Testis (tissue), 3 donors: ENCODE results near the gene UPK3BL1. TPM values are rescaled to one million over a fixed set of nuclear protein-coding genes. Genes with fewer than 3 reads are reported as not detected.
A peak's percentile ranks its signal among the peaks of the same experiment; 100 is the strongest.
"Not testable (repeated sequence)": the region's sequence is repeated elsewhere in the genome, so short reads cannot be mapped to it uniquely, and the experiment has no call there.

Experiments used
- DNase-seq: peaks from one replicate; pipeline ENCODE4 v3.0.0-alpha.2; 2019
- H3K27ac ChIP-seq, 2 donors: fragments of 200-600 bp; sonication (generic); one replicate each; pipeline ENCODE4 v1.5.1; 2019
- H3K27me3 ChIP-seq: fragments of 200-600 bp; sonication (generic); one replicate; pipeline ENCODE4 v1.5.1; 2019
- H3K36me3 ChIP-seq: fragments of 200-600 bp; sonication (generic); one replicate; pipeline ENCODE4 v1.5.1; 2017; ENCODE audit warnings: low read depth; ENCODE audit errors: missing control alignments
- H3K4me1 ChIP-seq: fragments of 200-600 bp; sonication (generic); one replicate; pipeline ENCODE4 v1.5.1; 2019
- H3K4me3 ChIP-seq, 2 donors: fragments of 200-600 bp; sonication (generic); one replicate each; pipeline ENCODE4 v1.5.1; 2017 to 2019
- H3K9me3 ChIP-seq: fragments of 200-600 bp; sonication (generic); one replicate; pipeline ENCODE4 v1.5.1; 2017
- WGBS, 2 donors: methylation state at CpG; one replicate each; pipeline ENCODE4 v1.1.5; 2018; 5-methylcytosine and 5-hydroxymethylcytosine counted together
- intact Hi-C: fragments of 100-400 bp; cut with DNase I; formaldehyde crosslinking; loops from one replicate; pipeline ENCODE4 v1.15.1; 2023; ENCODE audit warnings: low total_unique reads
- polyA plus RNA-seq: library from polyadenylated mRNA; stranded (reverse); fragments of 350-450 nt; fragmentation: Illumina TruSeq; extraction: RNeasy Lipid Tissue Mini Kit (QIAGEN cat#74804); gene quantifications from one replicate; pipeline ENCODE4 v1.2.3, GENCODE V29; 2014; ENCODE audit warnings: low read depth, low replicate concordance; ENCODE audit not compliant: insufficient read depth
- total RNA-seq, 2 donors: library from RNA; depleted of rRNA; stranded (reverse); fragments of >200 nt; gene quantifications; one replicate each; pipeline ENCODE4 v1.2.3, GENCODE V29; 2016

Gene UPK3BL1
- total and polyA plus RNA-seq, 3 donors from 2014 or later, result 22.5 to 27.4 (median 24.2) TPM

DNA sequence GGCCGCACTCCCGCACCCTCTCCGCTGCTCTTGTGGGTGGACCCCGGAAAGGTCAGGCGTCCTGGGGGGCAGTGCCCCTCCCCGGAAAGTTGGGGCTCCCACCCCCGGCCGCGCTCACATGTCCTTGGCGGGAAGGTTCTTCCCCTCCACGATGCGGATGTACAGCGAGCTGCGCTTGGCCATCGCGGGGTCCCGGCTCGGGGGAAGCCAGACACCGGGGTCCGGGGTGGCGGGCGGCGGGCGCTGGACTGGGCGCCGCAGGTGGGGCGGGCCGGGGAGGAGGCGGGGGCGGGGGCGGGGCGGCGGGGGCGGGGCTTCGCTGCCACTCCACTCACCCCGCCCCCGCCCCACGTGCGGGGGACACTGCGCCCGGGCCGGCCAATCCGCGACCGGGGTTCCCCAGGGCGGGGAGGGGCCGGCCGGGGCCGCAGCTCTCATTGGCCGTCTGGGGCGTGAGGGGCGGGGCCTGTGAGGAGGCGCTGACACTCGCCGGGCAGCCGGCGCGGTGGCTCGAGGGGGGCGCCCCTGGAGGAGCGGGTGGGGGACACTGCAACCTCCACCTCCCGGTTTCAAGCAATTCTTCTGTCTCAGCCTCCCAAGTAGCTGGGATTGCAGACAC, 26.0 kb downstream of the UPK3BL1 start, which contains the start of gene RASA4:
Gene RASA4, minus strand, starts transcription at position 250 of the 619 bp plus-strand sequence. Its CDS starts 67 bp downstream, at position 183.
- H3K9me3 ChIP-seq, H3K36me3 ChIP-seq, H3K27ac ChIP-seq, H3K27me3 ChIP-seq, H3K4me3 ChIP-seq, intact Hi-C loops, H3K4me1 ChIP-seq: not testable (repeated sequence)
- 1% methylated on average over 13 of the region's 62 CpGs; no CpG with 5 or more reads in 1 of the 2 donors for WGBS, 2 donors
- DNase-seq, result peak; percentile 26

DNA sequence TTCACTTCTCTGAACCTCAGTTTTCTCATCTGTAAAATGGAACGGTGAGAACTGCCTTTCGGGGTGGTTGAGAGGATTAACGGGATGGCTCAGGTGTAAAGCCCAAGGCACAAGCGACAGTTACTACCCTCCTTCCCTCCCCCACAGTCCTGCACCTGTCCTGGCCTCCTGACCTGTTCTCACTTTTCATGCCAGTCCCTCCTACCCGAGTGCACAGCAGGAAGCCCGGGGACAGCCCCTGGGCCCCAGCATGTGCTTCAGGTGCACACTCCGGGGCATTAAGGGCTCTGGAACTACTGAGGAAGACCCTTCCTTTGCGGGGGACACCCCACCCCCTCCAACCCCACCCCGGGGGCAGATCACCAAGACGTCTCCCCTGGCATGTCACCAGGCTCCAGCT, 26.7 kb downstream of the UPK3BL1 start:
- intact Hi-C loops, DNase-seq, H3K4me3 ChIP-seq, H3K27me3 ChIP-seq, H3K9me3 ChIP-seq, H3K36me3 ChIP-seq, H3K4me1 ChIP-seq, H3K27ac ChIP-seq: not testable (repeated sequence)
- WGBS, 2 donors, result no CpG with 5 or more reads among the region's 10 CpGs

DNA sequence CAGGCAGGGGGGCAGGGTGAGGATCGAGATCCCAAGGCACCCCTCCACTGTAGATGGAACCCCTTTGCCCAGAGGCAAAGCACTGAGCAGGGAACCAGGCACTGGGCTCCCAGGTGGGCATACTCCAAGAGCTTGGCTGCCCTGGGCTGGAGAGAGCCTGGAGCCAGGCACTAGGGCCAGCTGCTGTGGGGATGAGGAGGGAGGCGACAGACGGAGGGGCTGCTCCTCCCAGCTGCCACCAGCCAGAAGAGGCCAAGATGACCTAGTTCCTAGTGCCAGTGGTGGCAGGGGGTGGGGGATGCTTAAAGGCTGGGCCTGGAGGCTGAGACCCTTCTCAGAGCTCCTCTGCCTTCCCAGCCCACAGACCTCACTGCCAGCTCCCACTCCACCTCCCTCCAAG, 27.7 kb downstream of the UPK3BL1 start:
- H3K36me3 ChIP-seq, H3K4me1 ChIP-seq, H3K9me3 ChIP-seq, H3K27ac ChIP-seq, DNase-seq, H3K27me3 ChIP-seq, H3K4me3 ChIP-seq, intact Hi-C loops: not testable (repeated sequence)
- no CpG with 5 or more reads among the region's 3 CpGs for WGBS, 2 donors

DNA sequence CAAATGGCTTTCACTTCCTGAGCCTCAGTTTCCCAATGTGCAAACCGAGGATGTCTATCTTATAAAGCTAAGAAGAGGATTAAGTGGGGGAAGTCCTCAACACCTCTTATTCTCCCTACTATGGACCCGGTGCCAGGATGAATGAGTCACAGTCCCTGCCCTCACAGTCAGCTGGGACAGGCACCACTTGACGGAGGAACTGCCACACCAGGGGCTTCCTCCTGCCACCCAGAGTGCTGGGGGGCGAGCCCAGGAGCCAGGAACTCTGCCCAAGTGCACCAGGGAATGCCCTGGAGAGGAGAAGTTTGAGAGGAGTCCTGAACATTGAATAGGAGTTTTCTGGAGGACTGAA, 28.3 kb downstream of the UPK3BL1 start:
- DNase-seq, H3K27ac ChIP-seq, H3K36me3 ChIP-seq, H3K27me3 ChIP-seq, intact Hi-C loops, H3K4me3 ChIP-seq, H3K4me1 ChIP-seq, H3K9me3 ChIP-seq: not testable (repeated sequence)
- WGBS, 2 donors, result no CpG with 5 or more reads among the region's 4 CpGs

DNA sequence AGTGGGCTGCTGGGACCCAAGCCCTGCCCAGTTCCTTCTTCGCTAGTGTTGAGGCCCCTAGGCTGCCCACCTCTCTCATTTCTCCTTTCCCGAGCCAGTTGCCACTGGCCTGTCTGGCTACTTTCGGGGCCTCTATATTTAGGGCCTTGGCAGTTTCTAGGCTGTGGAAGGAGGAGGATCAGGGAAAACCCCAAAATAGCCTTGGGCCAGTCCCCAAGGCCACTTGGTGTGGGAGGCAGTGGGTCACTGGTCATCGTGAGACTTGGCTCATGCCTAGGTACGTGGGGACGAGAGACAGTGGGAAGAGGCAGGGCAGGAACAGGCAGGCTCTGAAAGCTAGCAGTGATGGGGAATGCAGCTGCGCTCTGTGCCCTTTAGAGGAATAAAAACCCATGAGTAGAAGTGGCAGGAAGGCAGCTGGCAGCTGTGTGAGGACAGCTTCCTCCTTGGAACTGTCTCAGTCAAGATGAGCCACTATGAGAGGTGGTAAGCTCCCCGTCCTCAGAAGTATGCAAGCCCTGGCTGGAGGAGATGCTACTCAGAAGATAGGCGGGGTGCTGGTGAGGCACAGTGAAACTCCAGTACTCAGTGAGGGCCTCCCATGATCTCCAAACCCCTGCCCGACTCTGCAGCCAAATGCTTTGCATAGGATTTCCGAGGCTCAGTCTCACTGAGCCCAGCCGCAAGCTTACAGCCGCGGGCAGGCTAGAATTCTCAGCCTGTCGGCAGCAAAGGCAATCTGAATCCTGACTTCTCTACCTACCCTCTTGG, 28.8 kb downstream of the UPK3BL1 start:
- H3K4me3 ChIP-seq, H3K36me3 ChIP-seq, H3K27me3 ChIP-seq, H3K27ac ChIP-seq, H3K4me1 ChIP-seq, H3K9me3 ChIP-seq, intact Hi-C loops: not testable (repeated sequence)
- DNase-seq, result peak; percentile 42
- WGBS, 2 donors, result 3% methylated on average over 3 of the region's 15 CpGs; no CpG with 5 or more reads in 1 of the 2 donors

DNA sequence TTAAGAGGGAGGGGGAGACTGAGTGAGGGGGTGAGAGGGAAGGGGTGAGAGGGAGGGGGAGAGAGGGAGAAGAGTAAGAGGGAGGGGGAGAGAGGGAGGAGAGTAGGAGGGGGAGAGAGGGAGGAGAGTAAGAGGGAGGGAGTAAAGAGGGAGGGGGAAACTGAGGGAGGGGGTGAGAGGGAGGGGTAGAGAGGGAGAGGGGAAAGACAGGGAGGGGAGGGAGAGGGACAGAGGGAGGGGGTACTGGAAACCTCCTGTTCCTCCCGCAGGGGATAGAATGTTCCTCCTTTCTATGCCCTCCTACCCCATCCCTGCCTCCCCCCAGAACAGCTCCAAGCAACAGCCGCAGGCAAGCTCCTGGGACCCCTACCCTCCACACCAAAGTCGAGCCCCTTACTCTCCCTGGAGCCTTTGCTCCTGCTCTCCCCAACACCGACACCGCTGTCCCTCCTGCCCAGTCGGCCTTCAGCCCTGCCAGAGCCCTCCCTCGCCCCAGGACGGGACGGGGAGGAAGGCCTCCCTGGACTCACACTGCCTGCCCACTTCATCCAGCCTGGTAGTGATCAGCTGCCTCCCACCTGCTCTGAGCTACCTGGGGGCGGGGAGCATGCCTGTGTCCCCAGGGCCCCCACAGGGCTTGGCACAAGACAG, 30.8 kb downstream of the UPK3BL1 start:
- intact Hi-C loops, H3K27me3 ChIP-seq, H3K4me3 ChIP-seq, H3K4me1 ChIP-seq, H3K9me3 ChIP-seq, H3K36me3 ChIP-seq: not testable (repeated sequence)
- WGBS, 2 donors, result 18 to 30% methylated on average over 7 of the region's 10 CpGs
- H3K27ac ChIP-seq, result peak overlapping the region in 1 of 2 donors; percentile 53
- DNase-seq, result peak; percentile 32

DNA sequence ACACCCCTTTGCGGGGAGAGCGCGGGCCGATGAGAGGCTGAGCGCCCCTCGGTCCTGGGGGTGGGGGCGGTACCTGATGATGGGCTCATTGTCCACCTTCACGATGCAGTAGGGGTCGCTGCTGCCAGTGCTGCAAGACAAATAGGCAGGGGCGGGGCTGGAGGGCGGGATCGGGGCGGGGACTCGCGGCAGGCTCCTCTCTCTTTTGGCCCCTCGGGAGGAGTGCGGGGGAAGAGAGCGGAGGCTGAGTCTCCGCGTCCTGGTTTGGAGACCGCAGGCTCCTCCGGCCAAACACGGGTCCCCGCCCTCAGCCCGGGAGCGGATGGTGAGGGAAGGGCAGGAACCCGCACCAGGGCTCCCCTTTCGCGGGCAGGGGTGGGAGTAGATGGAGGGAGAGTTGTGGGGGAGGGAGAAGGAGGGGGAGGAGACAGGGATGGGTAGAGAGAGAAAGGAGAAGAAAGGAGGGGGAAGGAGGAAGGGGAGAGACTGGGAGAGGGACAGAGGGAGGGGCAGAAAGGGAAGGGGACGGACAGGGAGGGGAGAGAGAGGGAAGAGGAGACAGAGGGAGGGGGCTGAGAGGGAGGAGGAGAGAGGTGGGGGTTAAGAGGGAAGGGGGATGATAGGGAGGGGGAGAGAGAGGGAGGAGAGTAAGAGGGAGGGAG, 31.4 kb downstream of the UPK3BL1 start:
- H3K36me3 ChIP-seq, H3K27me3 ChIP-seq, H3K4me3 ChIP-seq, H3K4me1 ChIP-seq, H3K9me3 ChIP-seq, H3K27ac ChIP-seq, intact Hi-C loops, DNase-seq: not testable (repeated sequence)
- no CpG with 5 or more reads among the region's 30 CpGs for WGBS, 2 donors

DNA sequence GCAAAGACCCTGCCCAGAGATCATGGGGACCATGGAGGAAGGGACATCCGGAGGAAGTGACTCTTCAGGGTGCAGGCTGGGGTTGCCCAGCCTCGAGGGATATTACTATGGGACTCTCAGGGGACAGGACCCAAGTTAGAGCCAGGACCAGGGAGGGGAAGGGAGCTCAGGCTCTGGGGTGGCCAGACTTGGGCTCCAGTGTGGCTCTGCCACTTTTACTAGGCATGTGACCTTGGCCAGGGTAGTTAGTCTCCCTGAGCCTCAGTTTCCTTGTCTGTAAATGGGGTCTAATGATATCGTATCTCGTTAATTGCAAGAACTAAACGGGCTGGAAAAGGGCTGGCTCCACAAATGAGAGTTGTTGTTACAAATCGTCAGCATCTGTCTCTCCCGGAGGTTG, 32.1 kb downstream of the UPK3BL1 start:
- H3K27me3 ChIP-seq, H3K4me1 ChIP-seq, H3K36me3 ChIP-seq, H3K27ac ChIP-seq, H3K9me3 ChIP-seq, H3K4me3 ChIP-seq, intact Hi-C loops: not testable (repeated sequence)
- WGBS, 2 donors, result 39% methylated on average over 2 of the region's 7 CpGs; no CpG with 5 or more reads in 1 of the 2 donors
- DNase-seq, result peak; percentile 13

DNA sequence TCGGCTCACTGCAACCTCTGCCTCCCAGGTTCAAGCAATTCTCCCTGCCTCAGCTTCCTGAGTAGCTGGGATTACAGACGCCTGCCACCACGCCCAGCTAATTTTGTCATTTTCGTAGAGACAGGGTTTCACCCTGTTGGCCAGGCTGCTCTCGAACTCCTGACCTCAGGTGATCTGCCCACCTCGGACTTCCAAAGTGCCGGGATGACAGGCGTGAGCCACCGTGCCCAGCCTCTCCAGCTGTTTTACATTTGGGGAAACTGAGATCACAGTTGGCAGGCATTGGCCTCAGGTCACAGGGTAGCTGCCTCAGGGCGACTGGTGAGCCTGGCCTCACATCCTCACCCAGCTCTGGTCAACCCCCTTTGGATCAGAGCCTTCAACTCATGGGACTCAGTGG, 32.9 kb downstream of the UPK3BL1 start:
- whole genome bisulfite sequencing, 2 donors, result no CpG with 5 or more reads among the region's 10 CpGs
- H3K4me1 ChIP-seq, DNase-seq, H3K9me3 ChIP-seq, intact Hi-C loops, H3K27ac ChIP-seq, H3K27me3 ChIP-seq, H3K36me3 ChIP-seq, H3K4me3 ChIP-seq: not testable (repeated sequence)

DNA sequence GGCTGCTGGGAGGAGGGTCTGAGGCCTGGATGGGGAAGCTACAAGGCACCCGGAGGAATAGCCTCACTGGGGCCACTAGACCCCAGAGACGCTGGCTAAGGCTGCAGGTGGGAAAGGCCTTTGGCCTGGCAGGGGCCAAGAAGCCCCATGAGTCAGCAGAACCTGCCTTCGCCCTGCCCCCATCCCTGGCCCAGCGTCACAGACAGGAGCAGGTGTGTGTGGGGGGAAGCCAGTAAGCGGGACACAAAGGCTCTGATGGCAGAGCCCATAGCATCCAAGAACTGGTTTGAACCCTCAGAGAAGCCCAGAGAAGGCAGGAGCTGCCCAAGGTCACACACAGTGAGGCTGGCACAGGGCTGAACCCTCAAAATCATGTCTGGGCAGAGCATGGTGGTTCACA, 35.7 kb downstream of the UPK3BL1 start:
- DNase-seq, H3K27me3 ChIP-seq, H3K9me3 ChIP-seq, H3K4me1 ChIP-seq, H3K27ac ChIP-seq, intact Hi-C loops, H3K4me3 ChIP-seq, H3K36me3 ChIP-seq: not testable (repeated sequence)
- no CpG with 5 or more reads among the region's 5 CpGs for WGBS, 2 donors

DNA sequence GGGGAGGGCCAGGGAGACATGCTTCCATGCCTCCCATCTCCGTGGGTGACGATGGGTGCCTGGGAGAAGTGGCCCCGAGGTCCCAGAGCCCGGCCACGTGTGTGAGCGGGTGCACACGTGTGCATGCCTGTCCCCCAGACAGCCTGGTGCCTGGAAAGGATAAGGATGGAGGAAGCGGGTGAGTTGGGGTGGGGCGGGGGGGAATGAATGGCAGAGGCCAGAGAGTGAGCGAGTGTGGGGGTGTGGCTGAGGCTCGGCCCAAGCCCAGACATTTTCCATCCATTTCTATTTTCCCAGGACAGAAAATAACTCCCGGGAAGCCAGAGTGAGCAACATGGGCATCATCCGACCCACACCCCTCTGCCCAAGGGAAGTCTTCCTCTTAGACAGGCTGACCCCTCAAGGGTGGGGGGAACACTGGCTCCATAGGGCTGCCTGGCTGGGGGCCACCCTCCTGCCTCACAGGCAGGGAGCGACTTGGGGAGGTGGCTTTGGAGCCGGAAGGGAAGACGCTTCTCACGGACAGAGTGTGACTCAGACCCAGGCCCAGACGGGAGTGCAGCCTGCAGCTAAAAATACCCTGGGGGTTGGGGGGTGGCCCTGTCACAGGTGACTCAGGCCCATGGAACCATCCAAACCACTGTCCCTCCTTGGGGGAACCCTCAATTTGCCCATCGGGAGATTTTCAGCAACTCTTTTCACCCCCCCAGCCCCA, 38.0 kb downstream of the UPK3BL1 start:
- H3K4me3 ChIP-seq, H3K9me3 ChIP-seq, H3K27me3 ChIP-seq, H3K4me1 ChIP-seq, DNase-seq, H3K36me3 ChIP-seq, intact Hi-C loops, H3K27ac ChIP-seq: not testable (repeated sequence)
- 80% methylated on average over 1 of the region's 19 CpGs; no CpG with 5 or more reads in 1 of the 2 donors for WGBS, 2 donors
